Natural killer cell (primary cell): ENCODE results near the gene PRKAG2. TPM values are rescaled to one million over a fixed set of nuclear protein-coding genes. Genes with fewer than 3 reads are reported as not detected.

Source experiments
- ATAC-seq, 3 donors: fragments of 150-1000 bp in 2 of 3; fragments of 200-7000 bp in 1 of 3; cut with Tn5 transposase; 1 replicate in 1 of 3; 2 replicates in 2 of 3; pipeline ENCODE4 v1.10.0; 2021; ENCODE audit warnings: mild to moderate bottlenecking in 2 of 3, moderate library complexity in 2 of 3
- DNase-seq, 2 donors: peaks; one replicate each; pipeline versions ENCODE4 v3.0.0 to v3.0.0-alpha.2; 2013 to 2021; ENCODE audit warnings: mixed read lengths in 1 of 2
- H3K27ac ChIP-seq: one replicate; pipeline ENCODE4 v1.5.1; 2013; ENCODE audit warnings: mild to moderate bottlenecking, low read length
- H3K27me3 ChIP-seq: one replicate; pipeline ENCODE4 v1.6.1; 2013; ENCODE audit warnings: low read length; ENCODE audit not compliant: control insufficient read depth, insufficient read depth
- H3K36me3 ChIP-seq: one replicate; pipeline ENCODE4 v1.6.1; 2013; ENCODE audit warnings: low read length; ENCODE audit not compliant: control insufficient read depth, insufficient read depth
- H3K4me1 ChIP-seq: one replicate; pipeline ENCODE4 v1.6.1; 2013; ENCODE audit warnings: low read length; ENCODE audit not compliant: control insufficient read depth, insufficient read depth
- H3K4me3 ChIP-seq: one replicate; pipeline ENCODE4 v1.5.1; 2013; ENCODE audit warnings: low read length
- H3K9me3 ChIP-seq: one replicate; pipeline ENCODE4 v1.6.1; 2013; ENCODE audit warnings: low read length; ENCODE audit not compliant: control insufficient read depth, insufficient read depth
- H3K27ac Mint-ChIP-seq, 2 donors: one replicate each; pipeline ENCODE4 v1.8.0; 2022; ENCODE audit warnings: mild to moderate bottlenecking in 2 of 2, mixed read lengths in 2 of 2, moderate library complexity in 1 of 2
- H3K27me3 Mint-ChIP-seq, 2 donors: one replicate each; pipeline ENCODE4 v1.8.0; 2022; ENCODE audit warnings: low read depth in 2 of 2, mixed read lengths in 2 of 2
- H3K36me3 Mint-ChIP-seq: one replicate; pipeline ENCODE4 v1.8.0; 2022; ENCODE audit warnings: mixed read lengths
- H3K4me1 Mint-ChIP-seq, 2 donors: one replicate each; pipeline ENCODE4 v1.8.0; 2022; ENCODE audit warnings: mixed read lengths in 2 of 2
- H3K4me3 Mint-ChIP-seq: one replicate; pipeline ENCODE4 v1.8.0; 2022; ENCODE audit warnings: mild to moderate bottlenecking, moderate library complexity, mixed read lengths
- H3K9me3 Mint-ChIP-seq, 2 donors: one replicate each; pipeline ENCODE4 v1.8.0; 2022; ENCODE audit warnings: mixed read lengths in 2 of 2
- WGBS: methylation state at CpG from one replicate; pipeline ENCODE4 v1.1.7; 2013; ENCODE audit warnings: missing lambda C conversion rate; ENCODE audit not compliant: insufficient coverage; 5-methylcytosine and 5-hydroxymethylcytosine counted together
- intact Hi-C: fragments of 100-400 bp; cut with micrococcal nuclease; formaldehyde crosslinking; loops from one replicate; pipeline ENCODE4 v1.14.2; 2022
- total RNA-seq, 4 donors: library from RNA; stranded (reverse); fragments of 120-200 nt in 1 of 4; gene quantifications; one replicate each; pipeline versions ENCODE4 v1.2.3 to v1.2.4, GENCODE V29; 2013 to 2022
- TF ChIP-seq, protein P1 (sequence below): fragments of 200-600 bp; IDR thresholded peaks from one replicate; pipeline ENCODE4 v1.8.0; 2022; ENCODE audit warnings: antibody characterized with exemption

Gene PRKAG2
- total RNA-seq, 3 donors from 2014 or later (not counting 1 experiment from before 2014, with no cell fraction given), result 42.6 to 66.5 (median 64.4) TPM

DNA sequence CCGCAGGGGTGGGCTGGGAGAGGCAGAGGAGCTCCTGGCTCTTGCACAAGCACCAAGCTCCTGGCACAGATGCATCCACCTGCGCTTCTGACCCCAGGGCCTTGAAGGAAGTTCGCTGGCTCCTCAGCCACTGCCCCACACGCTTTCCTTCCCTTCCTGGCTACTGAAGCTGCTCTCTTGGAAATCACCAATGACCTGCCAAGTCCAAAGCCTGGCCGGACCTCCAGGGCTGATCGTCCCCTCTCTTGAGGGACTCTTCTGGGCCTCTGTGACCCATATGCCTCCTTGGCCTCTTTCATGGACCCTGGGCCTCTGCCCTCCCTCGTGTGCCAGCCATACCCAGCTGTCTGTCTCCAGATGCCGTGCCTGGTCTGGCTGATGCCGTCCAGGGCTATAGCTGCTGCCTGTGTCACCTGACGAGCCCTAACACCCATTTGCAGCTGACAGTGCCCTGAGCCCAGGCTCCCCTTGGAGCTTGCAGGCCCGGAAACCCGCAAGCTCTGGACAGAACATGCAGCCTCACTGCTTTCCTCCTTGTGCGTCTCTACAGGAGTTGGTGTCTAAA is 113.4 kb downstream of the PRKAG2 start:
- Mint-ChIP-seq H3K27me3 (no peaks in the 10 kb centered on the region), H3K36me3 (no peaks in the 10 kb centered on the region), H3K9me3 (no peaks in the 10 kb centered on the region), H3K4me3 (no peak overlapping the region), H3K27ac (no peak overlapping the region), H3K4me1 (peaks cover 20% of the 10 kb centered on the region in 2 donors)
- no peaks in the 10 kb centered on the region for H3K36me3 ChIP-seq
- H3K27me3 ChIP-seq, result no peaks in the 10 kb centered on the region
- no peaks in the 10 kb centered on the region for H3K9me3 ChIP-seq
- DNase-seq (no peak), ATAC-seq (no peak)
- TF ChIP-seq, protein P1, sequence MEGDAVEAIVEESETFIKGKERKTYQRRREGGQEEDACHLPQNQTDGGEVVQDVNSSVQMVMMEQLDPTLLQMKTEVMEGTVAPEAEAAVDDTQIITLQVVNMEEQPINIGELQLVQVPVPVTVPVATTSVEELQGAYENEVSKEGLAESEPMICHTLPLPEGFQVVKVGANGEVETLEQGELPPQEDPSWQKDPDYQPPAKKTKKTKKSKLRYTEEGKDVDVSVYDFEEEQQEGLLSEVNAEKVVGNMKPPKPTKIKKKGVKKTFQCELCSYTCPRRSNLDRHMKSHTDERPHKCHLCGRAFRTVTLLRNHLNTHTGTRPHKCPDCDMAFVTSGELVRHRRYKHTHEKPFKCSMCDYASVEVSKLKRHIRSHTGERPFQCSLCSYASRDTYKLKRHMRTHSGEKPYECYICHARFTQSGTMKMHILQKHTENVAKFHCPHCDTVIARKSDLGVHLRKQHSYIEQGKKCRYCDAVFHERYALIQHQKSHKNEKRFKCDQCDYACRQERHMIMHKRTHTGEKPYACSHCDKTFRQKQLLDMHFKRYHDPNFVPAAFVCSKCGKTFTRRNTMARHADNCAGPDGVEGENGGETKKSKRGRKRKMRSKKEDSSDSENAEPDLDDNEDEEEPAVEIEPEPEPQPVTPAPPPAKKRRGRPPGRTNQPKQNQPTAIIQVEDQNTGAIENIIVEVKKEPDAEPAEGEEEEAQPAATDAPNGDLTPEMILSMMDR, result no peak
- H3K27ac ChIP-seq, result no peak overlapping the region
- peaks cover 16% of the 10 kb centered on the region for H3K4me1 ChIP-seq
- 92% methylated on average over 13 of the region's 13 CpGs for WGBS
- intact Hi-C loops, result no loop called here
- no peak overlapping the region for H3K4me3 ChIP-seq

DNA sequence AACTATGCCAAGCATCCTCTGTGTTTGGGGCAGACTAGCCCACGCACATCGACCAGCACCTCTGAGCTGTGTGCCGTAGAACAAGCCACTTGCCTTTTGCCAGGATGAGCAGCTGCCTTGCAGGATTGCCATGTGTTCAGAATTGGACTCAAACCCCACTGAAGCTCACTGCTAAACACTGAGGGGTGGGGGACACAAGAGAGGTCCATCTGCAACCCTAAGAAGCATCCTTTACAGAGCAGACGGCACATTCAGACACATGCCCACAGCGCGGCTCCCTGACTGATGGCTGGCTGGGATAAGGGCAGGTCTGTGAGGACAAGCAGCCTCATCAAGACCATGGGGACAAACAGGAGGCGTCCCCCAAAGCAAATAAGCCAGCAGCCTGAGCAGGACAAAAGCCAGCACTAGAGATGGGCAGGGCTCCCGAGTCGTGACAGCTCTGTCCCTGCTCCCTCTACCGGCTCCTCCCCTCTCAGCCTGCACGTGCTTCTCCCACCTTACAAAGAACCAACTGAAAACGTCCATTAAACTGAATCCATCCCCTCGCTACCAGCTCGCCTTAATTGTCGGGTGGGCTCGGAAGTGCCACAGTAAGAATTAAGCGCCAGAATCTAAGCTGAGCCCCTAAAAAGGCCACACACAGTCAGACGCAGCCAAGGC is 114.2 kb downstream of the PRKAG2 start:
- no peak overlapping the region for H3K27ac Mint-ChIP-seq
- H3K27me3 Mint-ChIP-seq, result no peaks in the 10 kb centered on the region
- H3K36me3 ChIP-seq, result no peaks in the 10 kb centered on the region
- H3K4me3 Mint-ChIP-seq, result no peak overlapping the region
- H3K9me3 ChIP-seq, result no peaks in the 10 kb centered on the region
- no peaks in the 10 kb centered on the region for H3K27me3 ChIP-seq
- ATAC-seq (no peak), DNase-seq (no peak)
- WGBS, result 96% methylated on average over 18 of the region's 18 CpGs
- peaks cover 8% of the 10 kb centered on the region for H3K4me1 ChIP-seq
- H3K4me3 ChIP-seq, result no peak overlapping the region
- H3K4me1 Mint-ChIP-seq, result peaks cover 12 to 13% of the 10 kb centered on the region in 2 donors
- TF ChIP-seq, protein P1, result no peak
- intact Hi-C loops, result no loop called here
- no peaks in the 10 kb centered on the region for H3K9me3 Mint-ChIP-seq
- no peaks in the 10 kb centered on the region for H3K36me3 Mint-ChIP-seq
- no peak overlapping the region for H3K27ac ChIP-seq

DNA sequence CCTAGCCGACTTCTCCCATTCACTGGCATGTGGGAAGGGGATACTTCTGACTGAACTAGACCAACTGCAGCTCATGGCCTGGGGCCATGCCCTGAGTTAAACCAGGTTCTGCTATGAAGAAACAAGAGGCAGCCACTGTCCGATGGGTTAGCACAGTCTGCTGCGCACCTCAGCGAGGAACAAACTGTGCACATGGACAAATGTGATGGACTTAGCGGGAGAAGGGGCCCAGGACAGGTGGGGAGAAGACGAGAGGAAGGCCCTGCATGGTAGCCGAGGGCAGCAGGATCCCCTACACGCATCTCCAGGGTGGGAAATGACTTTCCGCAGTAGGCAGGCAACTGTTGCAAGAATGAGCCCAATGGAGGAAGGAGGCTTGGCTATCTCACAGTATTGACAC is 115.0 kb downstream of the PRKAG2 start:
- no peaks in the 10 kb centered on the region for H3K36me3 ChIP-seq
- ATAC-seq (no peak), DNase-seq (no peak)
- intact Hi-C loops, result no loop called here
- whole genome bisulfite sequencing, result 96% methylated on average over 9 of the region's 9 CpGs
- no peaks in the 10 kb centered on the region for H3K9me3 Mint-ChIP-seq
- H3K36me3 Mint-ChIP-seq, result no peaks in the 10 kb centered on the region
- TF ChIP-seq, protein P1, result no peak
- no peak overlapping the region for H3K4me3 ChIP-seq
- no peaks in the 10 kb centered on the region for H3K9me3 ChIP-seq
- H3K27me3 ChIP-seq, result no peaks in the 10 kb centered on the region
- H3K27ac ChIP-seq, result no peak overlapping the region
- H3K4me3 Mint-ChIP-seq, result no peak overlapping the region
- H3K4me1 Mint-ChIP-seq, result peaks cover 13% of the 10 kb centered on the region in 2 donors
- peaks cover under 1% of the 10 kb centered on the region for H3K4me1 ChIP-seq
- H3K27me3 Mint-ChIP-seq, result no peaks in the 10 kb centered on the region
- H3K27ac Mint-ChIP-seq, result no peak overlapping the region

DNA sequence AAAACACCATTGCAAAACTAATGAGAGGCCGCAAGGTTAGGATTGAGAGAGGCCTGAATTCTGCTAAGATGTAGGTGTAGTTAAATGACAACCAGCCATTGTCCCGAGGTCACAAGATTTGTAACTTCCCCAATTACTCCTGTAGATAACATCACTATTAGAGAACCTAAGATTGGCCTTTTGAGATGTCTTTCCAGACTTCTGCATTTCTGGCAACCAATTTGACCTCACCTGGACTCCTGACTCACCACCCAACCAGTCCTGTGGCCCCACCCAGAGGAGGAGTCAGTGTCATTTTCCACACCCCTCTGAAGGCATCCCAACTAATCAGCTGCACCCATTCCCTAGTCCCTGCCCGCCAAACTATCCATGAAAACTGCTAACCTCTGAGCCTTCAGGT is 115.7 kb downstream of the PRKAG2 start:
- no peak for DNase-seq
- Histone ChIP-seq H3K4me3 (no peak overlapping the region), H3K4me1 (peaks cover 3% of the 10 kb centered on the region), H3K9me3 (no peaks in the 10 kb centered on the region), H3K27ac (no peak overlapping the region), H3K36me3 (no peaks in the 10 kb centered on the region), H3K27me3 (no peaks in the 10 kb centered on the region)
- no peaks in the 10 kb centered on the region for H3K9me3 Mint-ChIP-seq
- peaks cover 20% of the 10 kb centered on the region in 2 donors for H3K4me1 Mint-ChIP-seq
- 91% methylated on average over 1 of the region's 3 CpGs for WGBS
- no peak for ATAC-seq
- H3K36me3 Mint-ChIP-seq, result no peaks in the 10 kb centered on the region
- H3K27me3 Mint-ChIP-seq, result no peaks in the 10 kb centered on the region
- H3K27ac Mint-ChIP-seq, result no peak overlapping the region
- intact Hi-C loops, result no loop called here
- TF ChIP-seq, protein P1, result no peak
- no peak overlapping the region for H3K4me3 Mint-ChIP-seq
